ENCODE measurements around the gene HOXB8.

Gene HOXB8

GRCh38 chr17:48615047-48615962 is at the start of gene HOXB8:
TSS of gene HOXB8 (minus strand) at chr17:48615292. CDS start at chr17:48614704, 588 bp downstream.
- DNase-seq, result no peak

GRCh38 chr17:48663134-48663924 is 48.2 kb upstream of the HOXB8 start:
- no peak for DNase-seq

GRCh38 chr17:48655913-48656312 is 40.8 kb upstream of the HOXB8 start:
- no peak for DNase-seq

GRCh38 chr17:48649741-48650140 is 34.6 kb upstream of the HOXB8 start:
- DNase-seq, result no peak

- DNase-seq, result no peak
These were observed 32.8 kb upstream of the HOXB8 start for GRCh38 chr17:48647963-48648245.

- no peak for DNase-seq
These were observed 32.2 kb upstream of the HOXB8 start for GRCh38 chr17:48647103-48647962.

- DNase-seq, result no peak
These were observed 31.4 kb upstream of the HOXB8 start for GRCh38 chr17:48646183-48647102.

- no peak for DNase-seq
These were observed 30.6 kb upstream of the HOXB8 start for GRCh38 chr17:48645639-48646182.

GRCh38 chr17:48644910-48645557 is 29.9 kb upstream of the HOXB8 start:
- DNase-seq, result no peak

GRCh38 chr17:48644159-48644558 is 29.1 kb upstream of the HOXB8 start:
- no peak for DNase-seq

- DNase-seq, result no peak
These were observed 28.6 kb upstream of the HOXB8 start for GRCh38 chr17:48643697-48644012.

- no peak for DNase-seq
These were observed 28.0 kb upstream of the HOXB8 start for GRCh38 chr17:48642843-48643696.

GRCh38 chr17:48642059-48642842 is 27.2 kb upstream of the HOXB8 start:
- no peak for DNase-seq

- no peak for DNase-seq
These were observed 26.5 kb upstream of the HOXB8 start for GRCh38 chr17:48641541-48642058.

GRCh38 chr17:48640858-48641180 is 25.7 kb upstream of the HOXB8 start:
- DNase-seq, result no peak

GRCh38 chr17:48639982-48640857 is 25.1 kb upstream of the HOXB8 start:
- DNase-seq, result no peak

- DNase-seq, result no peak
These were observed 24.0 kb upstream of the HOXB8 start for GRCh38 chr17:48639136-48639535.
